Hindlimb muscle (tissue), 1 donor: Measurements from ENCODE around the gene ITFG1. TPM values are rescaled to one million over a fixed set of nuclear protein-coding genes. Genes with fewer than 3 reads are reported as not detected.
"Not testable (repeated sequence)": the region's sequence is repeated elsewhere in the genome, so short reads cannot be mapped to it uniquely, and the experiment has no call there.

Source experiments
- DNase-seq: peaks from one replicate; pipeline ENCODE4 v3.0.0-alpha.2; 2013
- polyA plus RNA-seq: library from polyadenylated mRNA; unstranded; fragments of 120-200 nt; gene quantifications from one replicate; pipeline ENCODE4 v1.2.1, GENCODE V29; 2013; ENCODE audit not compliant: insufficient read length

ITFG1 gene
- polyA plus RNA-seq, 1 donor = 72.4 TPM

- DNase-seq = peak; percentile 43
These were observed 316.9 kb downstream of the ITFG1 start, which contains the start of gene NETO2 for GRCh38 chr16:47143677-47144558. TSS of gene NETO2 (minus strand) at chr16:47143945. CDS start at chr16:47143612, 333 bp downstream.

- peak; percentile 45 for DNase-seq
These were observed 317.8 kb downstream of the ITFG1 start for GRCh38 chr16:47142821-47143676.

DNA sequence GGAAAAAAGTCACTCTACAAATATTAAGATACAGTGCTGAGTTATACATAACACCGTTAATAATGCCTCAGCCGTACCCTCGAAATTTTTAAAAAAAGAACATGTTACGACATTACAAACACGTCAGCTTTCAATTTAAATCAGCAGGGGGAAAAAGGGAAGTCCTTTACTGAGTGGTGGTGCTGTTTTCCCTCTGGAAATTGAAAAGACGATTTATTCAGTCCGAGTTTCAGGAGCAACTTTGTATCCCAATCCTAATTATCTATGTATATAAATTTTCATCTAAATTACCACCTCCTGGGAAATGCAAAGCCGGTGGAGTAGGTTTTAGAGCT lies 318.4 kb downstream of the ITFG1 start:
- no peak for DNase-seq

- peak; percentile 76 for DNase-seq
These were observed 318.9 kb downstream of the ITFG1 start for GRCh38 chr16:47141773-47142485.

DNA sequence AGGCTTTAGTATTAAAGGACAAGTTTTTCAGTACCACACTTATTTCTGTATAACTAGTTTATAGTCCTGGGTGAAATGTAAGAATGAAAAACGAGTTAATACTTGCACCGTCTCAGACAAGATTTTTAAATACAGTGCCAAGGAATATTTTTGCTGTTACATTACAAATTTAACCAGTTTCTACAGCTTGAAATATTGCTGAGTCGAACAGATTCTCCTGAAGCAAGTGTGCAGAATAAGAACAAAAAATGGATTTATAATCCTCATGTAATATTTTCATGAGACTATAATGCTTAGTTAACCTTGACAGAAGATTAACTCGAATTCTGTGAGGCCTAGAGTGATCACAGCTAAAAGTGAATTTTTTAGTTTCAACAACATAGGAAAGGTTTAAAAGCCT lies 320.2 kb downstream of the ITFG1 start:
- no peak for DNase-seq

GRCh38 chr16:47139561-47140185 lies 321.2 kb downstream of the ITFG1 start:
- no peak for DNase-seq

- DNase-seq = not testable (repeated sequence)
These were observed 322.9 kb downstream of the ITFG1 start for GRCh38 chr16:47137925-47138324.

DNA sequence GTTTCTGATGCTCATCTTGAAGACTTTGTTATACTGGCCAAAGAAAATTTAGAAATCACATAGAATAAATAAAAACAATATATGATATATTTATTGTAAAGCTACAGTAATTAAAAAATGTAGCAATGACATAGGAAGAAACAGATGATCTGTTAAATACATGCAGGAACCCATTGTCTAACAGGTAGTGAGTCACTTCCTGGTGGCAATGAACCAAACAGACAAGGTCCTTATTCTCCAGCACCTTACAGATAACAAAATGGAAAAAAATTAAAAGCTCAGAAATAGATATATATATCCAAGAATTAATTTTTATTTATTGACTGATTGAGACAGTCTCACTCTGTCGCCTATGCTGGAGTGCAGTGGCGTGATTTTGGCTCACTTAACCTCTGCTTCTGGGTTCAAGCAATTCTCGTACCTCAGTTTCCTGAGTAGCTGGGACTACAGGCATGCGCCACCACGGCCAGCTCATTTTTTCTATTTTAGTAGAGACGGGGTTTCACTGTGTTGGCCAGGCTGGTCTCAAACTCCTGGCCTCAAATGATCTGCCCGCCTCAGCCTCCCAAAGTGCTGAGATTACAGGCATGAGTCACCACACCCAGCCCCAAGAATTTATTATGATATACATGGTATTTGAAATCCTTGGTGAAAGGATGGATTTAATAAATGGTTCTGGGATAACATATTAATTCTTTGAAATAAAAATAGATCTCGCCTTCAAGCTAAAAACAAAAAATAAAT lies 324.6 kb downstream of the ITFG1 start:
- DNase-seq = no peak

DNA sequence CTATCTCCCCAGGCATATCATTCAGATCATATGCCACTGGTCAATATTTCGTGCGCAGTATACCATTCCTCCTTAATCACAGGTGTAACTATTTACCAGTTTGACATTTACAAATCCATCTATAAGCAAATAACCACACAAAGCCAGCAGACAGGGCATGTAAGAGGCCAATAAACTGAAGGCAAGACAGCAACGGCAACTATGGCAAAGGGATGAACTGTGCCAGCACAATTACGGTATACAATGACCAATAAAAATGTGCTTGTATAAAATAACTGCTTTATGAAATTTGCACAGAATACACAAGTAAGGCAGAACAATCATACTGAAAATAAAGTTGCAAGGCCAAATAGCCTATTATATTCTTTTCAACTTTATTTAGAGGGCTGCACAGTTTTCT lies 326.3 kb downstream of the ITFG1 start:
- DNase-seq = no peak

GRCh38 chr16:47132308-47132707 lies 328.6 kb downstream of the ITFG1 start:
- DNase-seq = no peak

DNA sequence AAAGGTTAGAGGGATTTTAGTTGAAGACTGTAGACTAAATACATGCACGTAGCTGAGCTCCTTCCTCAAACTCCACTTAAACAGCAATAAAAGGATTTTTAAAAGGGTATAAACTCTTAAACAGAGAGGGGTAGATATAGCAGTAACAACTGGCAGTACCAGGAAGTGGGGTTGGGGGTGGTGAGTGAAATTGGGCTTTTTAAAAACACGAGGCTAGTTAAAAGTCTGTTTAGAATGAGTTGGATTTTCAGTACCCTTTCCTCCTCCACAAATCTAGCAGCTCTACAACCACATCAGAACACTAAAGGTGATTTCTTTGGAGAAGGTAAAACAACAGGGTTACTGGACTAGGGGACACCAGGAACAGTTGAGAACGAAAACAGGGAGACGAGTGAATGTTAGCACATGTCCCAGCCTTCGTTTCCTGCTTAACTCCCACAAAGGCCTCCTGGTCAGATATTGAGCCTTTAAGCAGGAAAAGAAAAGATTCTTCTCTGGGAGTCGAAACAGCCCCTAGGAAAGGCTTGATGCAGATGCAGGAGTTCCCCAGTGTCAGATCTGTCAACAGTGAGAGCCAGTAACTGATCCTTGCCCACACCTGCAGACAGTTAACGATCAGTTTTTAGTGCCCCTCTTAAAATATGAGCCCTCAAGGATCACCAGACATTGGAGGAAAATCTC lies 331.0 kb downstream of the ITFG1 start:
- no peak for DNase-seq

GRCh38 chr16:47127541-47127940 lies 333.3 kb downstream of the ITFG1 start:
- DNase-seq = no peak

DNA sequence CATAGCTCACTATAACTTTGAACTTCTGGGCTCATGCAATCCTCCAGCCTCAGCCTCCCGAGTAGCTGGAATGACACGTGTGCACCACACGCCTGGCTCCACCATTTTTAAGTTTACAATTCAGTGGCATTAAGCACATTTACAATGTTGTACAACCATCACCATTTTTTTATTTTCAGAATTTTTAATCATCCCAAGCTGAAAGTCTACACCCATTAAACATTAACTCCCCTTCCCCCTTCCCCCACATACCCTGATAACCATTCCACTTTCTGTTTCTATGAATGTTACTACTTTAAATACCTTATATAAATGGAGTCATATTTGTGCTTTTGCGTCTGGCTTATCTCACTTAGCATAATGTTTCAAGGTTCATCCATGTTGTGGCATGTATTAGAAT lies 335.1 kb downstream of the ITFG1 start:
- DNase-seq = no peak

DNA sequence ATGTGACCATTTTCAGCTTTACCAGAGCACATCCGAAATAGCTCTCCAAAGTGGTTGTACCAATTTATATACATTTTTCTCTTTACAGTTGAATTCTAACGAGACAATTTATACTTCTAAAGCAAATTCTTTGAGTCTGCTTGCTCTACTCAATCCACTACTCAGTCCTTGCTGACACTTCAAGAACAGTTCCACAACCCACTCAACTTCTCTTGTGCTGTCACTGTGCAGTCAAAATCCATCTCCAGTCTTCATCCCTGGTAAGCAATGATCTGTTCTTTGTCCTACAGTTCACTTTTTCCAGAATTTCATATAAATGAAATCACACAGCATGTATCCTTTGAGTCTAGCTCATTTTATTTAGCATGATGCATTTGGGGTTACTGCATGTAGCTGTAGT lies 347.7 kb downstream of the ITFG1 start:
- no peak for DNase-seq

- no peak for DNase-seq
These were observed 349.9 kb downstream of the ITFG1 start for GRCh38 chr16:47110939-47111338.

- no peak for DNase-seq
These were observed 351.5 kb downstream of the ITFG1 start for GRCh38 chr16:47109361-47109760.

Other genes starting within 250 kb of the ITFG1 start
- gene PHKB, start 268 bp upstream of the ITFG1 start, polyA plus RNA-seq = 52.8 TPM